Adipocyte (in vitro differentiated cells): ENCODE data around the gene PRPS1L1.

Experiments used
- DNase-seq: peaks from one replicate; pipeline ENCODE4 v3.0.0-alpha.2; 2015; ENCODE audit warnings: low read depth
- H3K27me3 ChIP-seq: replicated peaks from 2 replicates; pipeline ENCODE4 v1.7.0; 2013; ENCODE audit warnings: mild to moderate bottlenecking, low read length, moderate library complexity; ENCODE audit not compliant: control insufficient read depth, insufficient read depth
- H3K36me3 ChIP-seq: 2 replicates; pipeline ENCODE4 v1.7.0; 2013; ENCODE audit warnings: low read length, mild to moderate bottlenecking, moderate library complexity; ENCODE audit not compliant: control insufficient read depth, insufficient read depth, severe bottlenecking
- H3K4me1 ChIP-seq: 2 replicates; pipeline ENCODE4 v1.7.0; 2013; ENCODE audit warnings: mild to moderate bottlenecking, low read length, moderate library complexity; ENCODE audit not compliant: control insufficient read depth, insufficient read depth
- H3K4me3 ChIP-seq: 2 replicates; pipeline ENCODE4 v1.7.0; 2013; ENCODE audit warnings: mild to moderate bottlenecking, low read length, moderate library complexity
- H3K9ac ChIP-seq: 2 replicates; pipeline ENCODE4 v1.7.0; 2013; ENCODE audit warnings: mild to moderate bottlenecking, low read length, moderate library complexity
- H3K9me3 ChIP-seq: 2 replicates; pipeline ENCODE4 v1.7.0; 2013; ENCODE audit warnings: mild to moderate bottlenecking, low read length, moderate library complexity; ENCODE audit not compliant: control insufficient read depth

PRPS1L1 gene

GRCh38 chr7:17986851-17987250 lies 40.8 kb downstream of the PRPS1L1 start:
- H3K9ac ChIP-seq, result no peak overlapping the region
- no peaks in the 10 kb centered on the region for H3K27me3 ChIP-seq
- H3K36me3 ChIP-seq, result no peaks in the 10 kb centered on the region
- peak; percentile 77 for DNase-seq
- H3K4me1 ChIP-seq, result peaks cover 33% of the 10 kb centered on the region
- peak overlapping the region; percentile 8 for H3K4me3 ChIP-seq
- no peaks in the 10 kb centered on the region for H3K9me3 ChIP-seq

- Histone ChIP-seq H3K9me3 (peaks cover 8% of the 10 kb centered on the region), H3K4me1 (peaks cover 33% of the 10 kb centered on the region), H3K4me3 (no peak overlapping the region), H3K27me3 (no peaks in the 10 kb centered on the region), H3K9ac (no peak overlapping the region), H3K36me3 (no peaks in the 10 kb centered on the region)
- no peak for DNase-seq
These were observed 42.0 kb downstream of the PRPS1L1 start for GRCh38 chr7:17985473-17986239.

- Histone ChIP-seq H3K9me3 (peaks cover 9% of the 10 kb centered on the region), H3K36me3 (no peaks in the 10 kb centered on the region), H3K27me3 (no peaks in the 10 kb centered on the region), H3K4me3 (no peak overlapping the region), H3K4me1 (peaks cover 33% of the 10 kb centered on the region), H3K9ac (no peak overlapping the region)
- DNase-seq, result no peak
These were observed 43.4 kb downstream of the PRPS1L1 start for GRCh38 chr7:17984288-17984687.

GRCh38 chr7:17983221-17984062 lies 44.2 kb downstream of the PRPS1L1 start:
- peak overlapping the region; percentile 29 for H3K9ac ChIP-seq

GRCh38 chr7:17976952-17977351 lies 50.7 kb downstream of the PRPS1L1 start:
- H3K9ac ChIP-seq, result no peak overlapping the region
- H3K36me3 ChIP-seq, result no peaks in the 10 kb centered on the region
- no peaks in the 10 kb centered on the region for H3K4me1 ChIP-seq
- no peak for DNase-seq
- no peak overlapping the region for H3K4me3 ChIP-seq
- no peaks in the 10 kb centered on the region for H3K27me3 ChIP-seq
- peaks cover 9% of the 10 kb centered on the region for H3K9me3 ChIP-seq

More at GRCh38 chr7:17983221-17984062, 44.2 kb downstream of the PRPS1L1 start:
- Histone ChIP-seq H3K4me1 (peaks cover 33% of the 10 kb centered on the region), H3K4me3 (peak overlapping the region; percentile 15), H3K9me3 (peaks cover 9% of the 10 kb centered on the region), H3K27me3 (no peaks in the 10 kb centered on the region), H3K36me3 (no peaks in the 10 kb centered on the region)
- no peak for DNase-seq
